K562 (cell line): Measurements from ENCODE around the gene IRF2BP1. TPM values are rescaled to one million over a fixed set of nuclear protein-coding genes. Genes with fewer than 3 reads are reported as not detected.

Experiments
- ATAC-seq: fragments of 200-7000 bp; cut with Tn5 transposase; 3 replicates; pipeline ENCODE4 v1.9.1; 2020; ENCODE audit warnings: moderate library complexity
- BruUV-seq: library from RNA; stranded (reverse); fragments of 400-500 nt; replicated peaks from 2 replicates; lab custom pipeline; 2021; lab: Mats Ljungman, UMichigan
- CTCF ChIA-PET: fragments of 300-600 bp; formaldehyde crosslinking; extraction: SDS; loops from one replicate; lab custom pipeline; 2021; ENCODE audit warnings: low intra/inter-chr PET ratio; lab: Yijun Ruan, JAX
- POLR2A ChIA-PET: fragments of 300-600, 350-650 bp; sonication (Branson Sonifier 250); formaldehyde crosslinking; extraction: SDS; loops from one replicate; lab custom pipeline; 2021; ENCODE audit warnings: antibody characterized with exemption, inconsistent platforms; lab: Yijun Ruan, JAX
- DNase-seq, 4 experiments: peaks; one replicate each; pipeline versions ENCODE4 v3.0.0 to v3.0.0-alpha.2; 2011 to 2018; ENCODE audit warnings: low spot score in 3 of 4, mixed read lengths in 3 of 4; ENCODE audit errors: extremely low read depth in 1 of 4
- FAIRE-seq: peaks from 2 replicates; lab custom pipeline; 2011; peaks lifted over from hg19 to GRCh38; lab: Jason Lieb, UNC
- H2AFZ ChIP-seq: 2 replicates; pipeline ENCODE4 v1.6.0; 2011; ENCODE audit warnings: low read depth, low read length, control low read depth, inconsistent platforms
- H3K27ac ChIP-seq: fragments of 200-600 bp; 3 replicates; pipeline ENCODE4 v1.8.0; 2011; ENCODE audit warnings: low read depth, mild to moderate bottlenecking, control low read depth, inconsistent platforms, low read length, moderate library complexity, mixed read lengths; ENCODE audit errors: extremely low read depth
- H3K27me3 ChIP-seq, 2 experiments: fragments of 300-600 bp in 1 of 2; 2 replicates in 1 of 2; 3 replicates in 1 of 2; pipeline versions ENCODE4 v1.6.0 to v1.8.0; 2011; ENCODE audit warnings: inconsistent platforms in 2 of 2, low read length in 2 of 2, mild to moderate bottlenecking in 1 of 2, mixed read lengths in 1 of 2, moderate library complexity in 1 of 2; ENCODE audit not compliant: control insufficient read depth in 2 of 2, insufficient read depth in 2 of 2
- H3K36me3 ChIP-seq: fragments of 300-600 bp; 3 replicates; pipeline ENCODE4 v1.8.0; 2011; ENCODE audit warnings: mild to moderate bottlenecking, low read length, inconsistent platforms; ENCODE audit not compliant: control insufficient read depth, insufficient read depth
- H3K4me1 ChIP-seq, 2 experiments: fragments of 200-600 bp in 1 of 2; replicated peaks in 1 of 2; 2 replicates in 1 of 2; 3 replicates in 1 of 2; pipeline versions ENCODE4 v1.5.1 to v1.8.0; 2011; ENCODE audit warnings: inconsistent platforms in 2 of 2, low read length in 2 of 2, mild to moderate bottlenecking in 1 of 2, mixed read lengths in 1 of 2, moderate library complexity in 1 of 2; ENCODE audit not compliant: control insufficient read depth in 2 of 2, insufficient read depth in 2 of 2
- H3K4me2 ChIP-seq: 2 replicates; pipeline ENCODE4 v1.6.1; 2011; ENCODE audit warnings: low read length, control low read depth, inconsistent platforms, mixed read lengths; ENCODE audit not compliant: insufficient read depth
- H3K4me3 ChIP-seq: fragments of 200-600 bp; sonication (generic), shearing (Covaris generic); 2 replicates; pipeline ENCODE4 v1.5.1; 2016; ENCODE audit warnings: control low read depth, inconsistent platforms
- H3K79me2 ChIP-seq: fragments of 200-600 bp; 3 replicates; pipeline ENCODE4 v1.8.0; 2011; ENCODE audit warnings: low read length, inconsistent platforms; ENCODE audit not compliant: control insufficient read depth, insufficient read depth
- H3K9ac ChIP-seq, 2 experiments: 2 replicates each; pipeline versions ENCODE4 v1.6.0 to v1.6.1; 2011; ENCODE audit warnings: low read depth in 2 of 2, low read length in 2 of 2, control low read depth in 1 of 2, inconsistent platforms in 1 of 2, mild to moderate bottlenecking in 1 of 2, mixed read lengths in 1 of 2; ENCODE audit not compliant: insufficient read depth in 1 of 2
- H3K9me1 ChIP-seq: one replicate; pipeline ENCODE4 v1.6.0; 2011; ENCODE audit warnings: inconsistent platforms, mild to moderate bottlenecking, low read length, moderate library complexity; ENCODE audit not compliant: control insufficient read depth, insufficient read depth
- H3K9me3 ChIP-seq: replicated peaks from 2 replicates; pipeline ENCODE4 v1.5.1; 2011; ENCODE audit warnings: low read depth, low read length, inconsistent platforms; ENCODE audit not compliant: control insufficient read depth, insufficient read depth
- H4K20me1 ChIP-seq: replicated peaks from 2 replicates; pipeline ENCODE4 v1.6.1; 2011; ENCODE audit warnings: low read length, inconsistent platforms, mixed read lengths; ENCODE audit not compliant: control insufficient read depth, insufficient read depth
- CHCHD3 ChIP-seq: fragments of 250-450 bp; sonication (Bioruptor Pico); IDR thresholded peaks from 2 replicates; pipeline ENCODE4 v2.1.2; 2022; ENCODE audit warnings: mild to moderate bottlenecking
- CTBP1 ChIP-seq: fragments of 450-650 bp; IDR thresholded peaks from 2 replicates; pipeline ENCODE4 v1.6.1; 2016; ENCODE audit warnings: borderline replicate concordance
- NFATC3 ChIP-seq: fragments of 450-650 bp; IDR thresholded peaks from 2 replicates; pipeline ENCODE4 v1.6.1; 2017; ENCODE audit warnings: mild to moderate bottlenecking
- NR2C1 ChIP-seq, 2 experiments: fragments of 450-650 bp; IDR thresholded peaks; 2 replicates each; pipeline ENCODE4 v1.6.1; 2017; ENCODE audit warnings: mild to moderate bottlenecking in 2 of 2, antibody characterized with exemption in 1 of 2, inconsistent platforms in 1 of 2, missing compliant biosample characterization in 1 of 2, missing genetic modification characterization in 1 of 2
- ZNF766 ChIP-seq: fragments of 200-800 bp; sonication (Bioruptor generic); conservative IDR thresholded peaks from 2 replicates; pipeline ENCODE4 v1.6.1; 2016; ENCODE audit warnings: missing genetic modification characterization, missing compliant biosample characterization
- WGBS: fragments of 100-300 bp; shearing (Covaris generic); methylation state at CpG from one replicate; pipeline ENCODE4 v1.1.6; 2016; ENCODE audit warnings: low coverage, mixed read lengths; ENCODE audit not compliant: insufficient coverage; ENCODE audit errors: missing lambda C conversion rate; 5-methylcytosine and 5-hydroxymethylcytosine counted together
- in situ Hi-C: fragments of 300-500 bp; cut with MboI; formaldehyde crosslinking; loops from 4 replicates; pipeline ENCODE4 v1.15.0; 2018; ENCODE audit warnings: inconsistent platforms, mixed read lengths
- intact Hi-C: fragments of 100-400 bp; cut with micrococcal nuclease; formaldehyde crosslinking; loops from 2 replicates; pipeline ENCODE4 v1.14.2; 2022
- polyA plus RNA-seq, 8 experiments: library from polyadenylated mRNA; depleted of rRNA in 4 of 8; stranded (reverse) in 5 of 8; unstranded in 3 of 8; fragments of >200 nt; fragmentation: Nextera tagmentation in 2 of 8; fragmentation: Illumina TruSeq in 1 of 8; extraction: Ambion mirVana in 2 of 8; extraction: Trizol in 1 of 8; gene quantifications; 2 replicates each; pipeline versions ENCODE4 v1.2.1 to v1.2.3, GENCODE V29; 2011 to 2014; ENCODE audit warnings: inconsistent platforms in 1 of 8, missing spikeins in 1 of 8
- total RNA-seq, 7 experiments: library from RNA; depleted of rRNA in 6 of 7; stranded (reverse); fragments of >200 nt in 6 of 7; fragmentation: Illumina TruSeq in 2 of 7; extraction: Trizol in 2 of 7; gene quantifications; 2 replicates each; pipeline versions ENCODE4 v1.2.1 to v1.2.3, GENCODE V29; 2011 to 2021; ENCODE audit warnings: low replicate concordance in 1 of 7
- TF ChIP-seq, protein P1 (sequence below), 2 experiments: IDR thresholded peaks in 1 of 2; conservative IDR thresholded peaks in 1 of 2; 2 replicates each; pipeline ENCODE4 v1.6.1; 2016; ENCODE audit warnings: low read depth in 2 of 2, mild to moderate bottlenecking in 1 of 2, missing compliant biosample characterization in 1 of 2, missing genetic modification characterization in 1 of 2, moderate library complexity in 1 of 2
- TF ChIP-seq, protein P2 (sequence below): fragments of 250-450 bp; sonication (Bioruptor Pico); IDR thresholded peaks from 2 replicates; pipeline ENCODE4 v1.9.0; 2021; ENCODE audit warnings: mild to moderate bottlenecking, inconsistent platforms
- TF ChIP-seq, protein P3 (sequence below), 2 experiments: fragments of 450-650 bp; conservative IDR thresholded peaks; 2 replicates each; pipeline ENCODE4 v1.6.1; 2017; ENCODE audit warnings: mild to moderate bottlenecking in 2 of 2, moderate library complexity in 2 of 2
- TF ChIP-seq, protein P4 (sequence below): IDR thresholded peaks from 2 replicates; pipeline ENCODE4 v1.6.1; 2014; ENCODE audit warnings: antibody characterized with exemption

Gene IRF2BP1
- total and polyA plus RNA-seq, 9 of the 15 experiments (the other 6 are each of a cell fraction or from before 2014, with no cell fraction given), result 0.61 to 35.9 (median 3.5) TPM

DNA sequence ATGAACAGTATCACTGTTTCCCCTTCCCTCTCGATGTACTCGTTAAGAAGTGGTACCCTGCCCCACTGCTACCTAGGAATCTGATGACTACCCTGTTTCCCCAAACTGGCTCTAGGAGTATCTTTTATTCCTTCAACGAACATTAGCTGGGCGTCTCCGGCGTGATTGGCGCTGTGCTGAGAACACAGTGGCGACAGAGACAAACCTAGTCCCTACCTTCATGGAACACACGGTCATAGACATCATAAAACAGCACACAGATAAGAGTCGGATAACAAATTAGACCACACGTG is 23.7 kb downstream of the IRF2BP1 start:
- H4K20me1 ChIP-seq, result no peaks in the 10 kb centered on the region
- peak overlapping the region; percentile 95 for H3K4me3 ChIP-seq
- peak overlapping the region; percentile 99 for H2AFZ ChIP-seq
- peak overlapping the region; percentile 100 for H3K4me2 ChIP-seq
- peaks cover 23 to 45% of the 10 kb centered on the region in 2 experiments for H3K4me1 ChIP-seq
- intact Hi-C loops, result no loop called here
- peak overlapping the region; percentile 86 for H3K27ac ChIP-seq
- H3K9me3 ChIP-seq, result no peaks in the 10 kb centered on the region
- H3K9ac ChIP-seq, result peak overlapping the region; percentile 94 to 96; a peak in 3 of 4 replicates
- no peak for DNase-seq
- ChIA-PET CTCF (interaction anchor here (0.5 to 5.5 kb wide), 2 partner anchors 20 to 59 kb away, joined by 5 to 102 read pairs; no protein-coding TSS in a partner anchor), POLR2A (interaction anchor here (1.3 to 2.5 kb wide), 2 partner anchors 10 to 27 kb away, joined by 7 to 10 read pairs; no protein-coding TSS in a partner anchor)
- no TSS peak for BruUV-seq
- H3K9me1 ChIP-seq, result peaks cover 2% of the 10 kb centered on the region
- ATAC-seq, result no peak; the same call in 2 of the 3 replicates
- H3K36me3 ChIP-seq, result peaks cover 33% of the 10 kb centered on the region
- FAIRE-seq, result peak; percentile 70
- WGBS, result 0% methylated on average over 11 of the region's 11 CpGs
- peaks cover 64% of the 10 kb centered on the region for H3K79me2 ChIP-seq
- no peaks in the 10 kb centered on the region for H3K27me3 ChIP-seq
- in situ Hi-C loops, result no loop called here
- TF ChIP-seq, protein P1, sequence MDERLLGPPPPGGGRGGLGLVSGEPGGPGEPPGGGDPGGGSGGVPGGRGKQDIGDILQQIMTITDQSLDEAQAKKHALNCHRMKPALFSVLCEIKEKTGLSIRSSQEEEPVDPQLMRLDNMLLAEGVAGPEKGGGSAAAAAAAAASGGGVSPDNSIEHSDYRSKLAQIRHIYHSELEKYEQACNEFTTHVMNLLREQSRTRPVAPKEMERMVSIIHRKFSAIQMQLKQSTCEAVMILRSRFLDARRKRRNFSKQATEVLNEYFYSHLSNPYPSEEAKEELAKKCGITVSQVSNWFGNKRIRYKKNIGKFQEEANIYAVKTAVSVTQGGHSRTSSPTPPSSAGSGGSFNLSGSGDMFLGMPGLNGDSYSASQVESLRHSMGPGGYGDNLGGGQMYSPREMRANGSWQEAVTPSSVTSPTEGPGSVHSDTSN (CRISPR knock-in tag; IDR thresholded peaks at IDR 0.05; ENCODE audit: low read depth), result no peak
- TF ChIP-seq, protein P1 (tag; conservative IDR thresholded peaks at IDR 0.05; ENCODE audit: low read depth), result no peak
- TF ChIP-seq CHCHD3 (CRISPR knock-in tag) (no peak), CTBP1 (peak; percentile 19; the same call in 1 of the 2 replicates), ZNF766 (0 out of 2 replicates have a peak, but pooled peaks have one; percentile 24), NR2C1 (IDR thresholded peaks at IDR 0.05) (0 out of 2 replicates have a peak, but pooled peaks have one; percentile 10), NR2C1 (tag; IDR thresholded peaks at IDR 0.05) (no peak), NFATC3 (0 out of 2 replicates have a peak, but pooled peaks have one; percentile 32)
- TF ChIP-seq, protein P2, sequence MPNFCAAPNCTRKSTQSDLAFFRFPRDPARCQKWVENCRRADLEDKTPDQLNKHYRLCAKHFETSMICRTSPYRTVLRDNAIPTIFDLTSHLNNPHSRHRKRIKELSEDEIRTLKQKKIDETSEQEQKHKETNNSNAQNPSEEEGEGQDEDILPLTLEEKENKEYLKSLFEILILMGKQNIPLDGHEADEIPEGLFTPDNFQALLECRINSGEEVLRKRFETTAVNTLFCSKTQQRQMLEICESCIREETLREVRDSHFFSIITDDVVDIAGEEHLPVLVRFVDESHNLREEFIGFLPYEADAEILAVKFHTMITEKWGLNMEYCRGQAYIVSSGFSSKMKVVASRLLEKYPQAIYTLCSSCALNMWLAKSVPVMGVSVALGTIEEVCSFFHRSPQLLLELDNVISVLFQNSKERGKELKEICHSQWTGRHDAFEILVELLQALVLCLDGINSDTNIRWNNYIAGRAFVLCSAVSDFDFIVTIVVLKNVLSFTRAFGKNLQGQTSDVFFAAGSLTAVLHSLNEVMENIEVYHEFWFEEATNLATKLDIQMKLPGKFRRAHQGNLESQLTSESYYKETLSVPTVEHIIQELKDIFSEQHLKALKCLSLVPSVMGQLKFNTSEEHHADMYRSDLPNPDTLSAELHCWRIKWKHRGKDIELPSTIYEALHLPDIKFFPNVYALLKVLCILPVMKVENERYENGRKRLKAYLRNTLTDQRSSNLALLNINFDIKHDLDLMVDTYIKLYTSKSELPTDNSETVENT, result no peak
- TF ChIP-seq, protein P3, sequence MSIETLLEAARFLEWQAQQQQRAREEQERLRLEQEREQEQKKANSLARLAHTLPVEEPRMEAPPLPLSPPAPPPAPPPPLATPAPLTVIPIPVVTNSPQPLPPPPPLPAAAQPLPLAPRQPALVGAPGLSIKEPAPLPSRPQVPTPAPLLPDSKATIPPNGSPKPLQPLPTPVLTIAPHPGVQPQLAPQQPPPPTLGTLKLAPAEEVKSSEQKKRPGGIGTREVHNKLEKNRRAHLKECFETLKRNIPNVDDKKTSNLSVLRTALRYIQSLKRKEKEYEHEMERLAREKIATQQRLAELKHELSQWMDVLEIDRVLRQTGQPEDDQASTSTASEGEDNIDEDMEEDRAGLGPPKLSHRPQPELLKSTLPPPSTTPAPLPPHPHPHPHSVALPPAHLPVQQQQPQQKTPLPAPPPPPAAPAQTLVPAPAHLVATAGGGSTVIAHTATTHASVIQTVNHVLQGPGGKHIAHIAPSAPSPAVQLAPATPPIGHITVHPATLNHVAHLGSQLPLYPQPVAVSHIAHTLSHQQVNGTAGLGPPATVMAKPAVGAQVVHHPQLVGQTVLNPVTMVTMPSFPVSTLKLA (conservative IDR thresholded peaks at IDR 0.05), result peak in 1 of 2 experiments; percentile 13; a peak in 1 of 4 replicates
- TF ChIP-seq, protein P4, sequence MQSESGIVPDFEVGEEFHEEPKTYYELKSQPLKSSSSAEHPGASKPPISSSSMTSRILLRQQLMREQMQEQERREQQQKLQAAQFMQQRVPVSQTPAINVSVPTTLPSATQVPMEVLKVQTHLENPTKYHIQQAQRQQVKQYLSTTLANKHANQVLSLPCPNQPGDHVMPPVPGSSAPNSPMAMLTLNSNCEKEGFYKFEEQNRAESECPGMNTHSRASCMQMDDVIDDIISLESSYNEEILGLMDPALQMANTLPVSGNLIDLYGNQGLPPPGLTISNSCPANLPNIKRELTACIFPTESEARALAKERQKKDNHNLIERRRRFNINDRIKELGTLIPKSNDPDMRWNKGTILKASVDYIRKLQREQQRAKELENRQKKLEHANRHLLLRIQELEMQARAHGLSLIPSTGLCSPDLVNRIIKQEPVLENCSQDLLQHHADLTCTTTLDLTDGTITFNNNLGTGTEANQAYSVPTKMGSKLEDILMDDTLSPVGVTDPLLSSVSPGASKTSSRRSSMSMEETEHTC, result no peak
